ENCODE measurements around the gene TPM1. TPM values are rescaled to one million over a fixed set of nuclear protein-coding genes. Genes with fewer than 3 reads are reported as not detected.

The TPM1 gene
- total and polyA plus RNA-seq, 9 of the 15 experiments (the other 6 are each of a cell fraction or from before 2014, with no cell fraction given): 8.1 to 53.9 (median 43.1) TPM

GRCh38 chr15:63082366-63082765 is 39.8 kb downstream of the TPM1 start:
- CTCF ChIA-PET (ENCODE audit: low intra/inter-chr PET ratio): no interaction called here
- WGBS (ENCODE audit: insufficient coverage, low coverage, missing lambda C conversion rate): 42% methylated on average over 3 of the region's 4 CpGs
- no peaks in the 10 kb centered on the region for H3K9me3 ChIP-seq (replicated peaks; ENCODE audit: control insufficient read depth, insufficient read depth, low read depth, low read length)
- FAIRE-seq (no peak), ATAC-seq (no peak), DNase-seq (ENCODE audit: extremely low read depth in 1 of 4, low spot score in 3 of 4) (no peak)
- H2AFZ ChIP-seq (ENCODE audit: low read depth, low read length): no peak overlapping the region
- H3K4me2 ChIP-seq (ENCODE audit: insufficient read depth, low read length): no peak overlapping the region
- H3K4me3 ChIP-seq: no peak overlapping the region
- H3K79me2 ChIP-seq (ENCODE audit: control insufficient read depth, insufficient read depth, low read length): no peaks in the 10 kb centered on the region
- peaks cover 7 to 18% of the 10 kb centered on the region in 2 experiments; a peak in 3 of 5 replicates for H3K4me1 ChIP-seq (replicated peaks in 1 of 2; ENCODE audit: control insufficient read depth in 2 of 2, insufficient read depth in 2 of 2, low read length in 2 of 2)
- in situ Hi-C loops (cut with MboI): loop anchor here (5.0 kb wide), 1 partner anchor 35 kb away; no protein-coding TSS in a partner anchor
- no peaks in the 10 kb centered on the region for H4K20me1 ChIP-seq (replicated peaks; ENCODE audit: control insufficient read depth, insufficient read depth, low read length)
- BruUV-seq (replicated peaks): no TSS peak
- no peaks in the 10 kb centered on the region for H3K9me1 ChIP-seq (ENCODE audit: control insufficient read depth, insufficient read depth, low read length)
- intact Hi-C loops (cut with micrococcal nuclease): no loop called here
- H3K27me3 ChIP-seq (ENCODE audit: control insufficient read depth in 2 of 2, insufficient read depth in 2 of 2, low read length in 2 of 2): no peaks in the 10 kb centered on the region
- H3K27ac ChIP-seq (ENCODE audit: extremely low read depth, low read depth, low read length): no peak overlapping the region
- POLR2A ChIA-PET: interaction anchor here (1.4 kb wide), 1 partner anchor 14 kb away, joined by 4 read pairs; no protein-coding TSS in a partner anchor
- H3K36me3 ChIP-seq (ENCODE audit: control insufficient read depth, insufficient read depth, low read length): no peaks in the 10 kb centered on the region
- no peak overlapping the region for H3K9ac ChIP-seq (ENCODE audit: insufficient read depth in 1 of 2, low read depth in 2 of 2, low read length in 2 of 2)
- TF ChIP-seq HDAC2 (IDR thresholded peaks at IDR 0.05) (no peak), MTA1 (IDR thresholded peaks at IDR 0.05; ENCODE audit: borderline replicate concordance) (no peak), SIN3A (IDR thresholded peaks at IDR 0.05; ENCODE audit: borderline replicate concordance in 2 of 2, control insufficient read depth in 1 of 2, low read depth in 2 of 2, low read length in 2 of 2) (no peak), PML (IDR thresholded peaks at IDR 0.05; ENCODE audit: low read length) (no peak), SAFB (IDR thresholded peaks at IDR 0.05; ENCODE audit: borderline replicate concordance, low read depth, low read length) (no peak), ZNF354B (CRISPR knock-in tag; IDR thresholded peaks at IDR 0.05) (no peak), CBFB (CRISPR knock-in tag; IDR thresholded peaks at IDR 0.05) (no peak), CHD4 (IDR thresholded peaks at IDR 0.05; ENCODE audit: insufficient read depth, insufficient replicate concordance, low read depth, low read length, poor library complexity, severe bottlenecking) (no peak), FOXO4 (CRISPR knock-in tag; IDR thresholded peaks at IDR 0.05) (no peak), MTA3 (IDR thresholded peaks at IDR 0.05; ENCODE audit: borderline replicate concordance) (no peak), USF1 (CRISPR knock-in tag; IDR thresholded peaks at IDR 0.05) (no peak), TAF15 (IDR thresholded peaks at IDR 0.05; ENCODE audit: low read depth, low read length) (no peak), GTF2F1 (IDR thresholded peaks at IDR 0.05; ENCODE audit: low read depth, low read length) (no peak), TCF7L2 (IDR thresholded peaks at IDR 0.05; ENCODE audit: low read depth, low read length) (no peak), ZSCAN32 (CRISPR knock-in tag; IDR thresholded peaks at IDR 0.05) (no peak), OTX1 (CRISPR knock-in tag; IDR thresholded peaks at IDR 0.05) (no peak), GTF3C2 (IDR thresholded peaks at IDR 0.05; ENCODE audit: borderline replicate concordance, extremely low read depth, insufficient read length) (no peak), ZFP1 (CRISPR knock-in tag; IDR thresholded peaks at IDR 0.05) (no peak)
